Loucy (cell line): Measurements from ENCODE around the gene NDRG2.

Experiments
- H2AFZ ChIP-seq: fragments of 200-600 bp; sonication (generic); 2 replicates; pipeline ENCODE4 v1.6.0; 2016; ENCODE audit warnings: antibody characterized with exemption, mild to moderate bottlenecking, low read length, moderate library complexity
- H3F3A ChIP-seq: fragments of 200-600 bp; 2 replicates; pipeline ENCODE4 v1.6.0; 2016; ENCODE audit warnings: antibody characterized with exemption, low read depth, mild to moderate bottlenecking
- H3K27me3 ChIP-seq: fragments of 200-600 bp; sonication (generic); 2 replicates; pipeline ENCODE4 v1.6.1; 2014; ENCODE audit warnings: low read length, mild to moderate bottlenecking; ENCODE audit not compliant: insufficient read depth, poor library complexity, severe bottlenecking
- H3K36me3 ChIP-seq: fragments of 200-600 bp; sonication (generic); 2 replicates; pipeline ENCODE4 v1.6.1; 2016; ENCODE audit warnings: low read length; ENCODE audit not compliant: insufficient read depth
- H3K4me1 ChIP-seq: fragments of 200-600 bp; sonication (generic); 2 replicates; pipeline ENCODE4 v1.5.1; 2014; ENCODE audit warnings: low read length, mild to moderate bottlenecking; ENCODE audit not compliant: insufficient read depth, poor library complexity, severe bottlenecking
- H3K4me2 ChIP-seq: fragments of 200-600 bp; sonication (generic); 2 replicates; pipeline ENCODE4 v1.6.0; 2014; ENCODE audit warnings: antibody characterized with exemption, low read length, low read depth, mild to moderate bottlenecking; ENCODE audit not compliant: poor library complexity, severe bottlenecking
- H3K4me3 ChIP-seq: fragments of 200-600 bp; sonication (generic); 2 replicates; pipeline ENCODE4 v1.5.1; 2014; ENCODE audit warnings: low read length, mild to moderate bottlenecking, mixed read lengths; ENCODE audit not compliant: poor library complexity, severe bottlenecking
- H3K79me2 ChIP-seq: fragments of 200-600 bp; sonication (generic); 2 replicates; pipeline ENCODE4 v1.6.1; 2014; ENCODE audit warnings: low read length; ENCODE audit not compliant: insufficient read depth
- H3K9ac ChIP-seq: fragments of 200-600 bp; sonication (generic); 2 replicates; pipeline ENCODE4 v1.6.0; 2014; ENCODE audit warnings: mild to moderate bottlenecking, low read depth, low read length, moderate library complexity; ENCODE audit not compliant: poor library complexity, severe bottlenecking
- H3K9me2 ChIP-seq: fragments of 200-600 bp; sonication (generic); replicated peaks from 2 replicates; pipeline ENCODE4 v1.6.1; 2016; ENCODE audit warnings: low read depth, low read length, mixed read lengths
- H3K9me3 ChIP-seq: fragments of 200-600 bp; sonication (generic); 2 replicates; pipeline ENCODE4 v1.6.1; 2014; ENCODE audit warnings: mild to moderate bottlenecking, antibody characterized with exemption, low read length, low read depth; ENCODE audit not compliant: insufficient read depth
- H4K20me1 ChIP-seq: fragments of 200-600 bp; sonication (generic); 2 replicates; pipeline ENCODE4 v1.6.0; 2014; ENCODE audit warnings: antibody characterized with exemption, low read length, mild to moderate bottlenecking; ENCODE audit not compliant: insufficient read depth, poor library complexity, severe bottlenecking
- CTCF ChIP-seq: fragments of 200-600 bp; sonication (generic); conservative IDR thresholded peaks from 2 replicates; pipeline ENCODE4 v1.5.1; 2014; ENCODE audit warnings: mild to moderate bottlenecking, antibody characterized with exemption, low read length
- EZH2phosphoT487 ChIP-seq: fragments of 200-600 bp; IDR thresholded peaks from 2 replicates; pipeline ENCODE4 v1.6.1; 2018; ENCODE audit warnings: antibody characterized with exemption, mild to moderate bottlenecking, moderate library complexity, borderline replicate concordance

Gene NDRG2

GRCh38 chr14:21070083-21070609 is 45.3 kb upstream of the NDRG2 start, which contains the start of gene ARHGEF40:
TSS of gene ARHGEF40 (plus strand) at chr14:21070304. CDS start at chr14:21070397, 93 bp downstream.
- Histone ChIP-seq H3K4me1 (peaks cover 32% of the 10 kb centered on the region), H3K4me2 (peak within 1 kb of the TSS; percentile 96), H4K20me1 (no peaks in the 10 kb centered on the region), H3K79me2 (no peaks in the 10 kb centered on the region), H3K27me3 (no peaks in the 10 kb centered on the region), H3F3A (no peaks in the 10 kb centered on the region), H2AFZ (peak within 1 kb of the TSS; percentile 90), H3K9me3 (no peaks in the 10 kb centered on the region), H3K4me3 (peak within 1 kb of the TSS; percentile 95), H3K36me3 (no peaks in the 10 kb centered on the region), H3K9ac (peak within 1 kb of the TSS; percentile 83), H3K9me2 (no peaks in the 10 kb centered on the region)
- TF ChIP-seq CTCF = no peak
- TF ChIP-seq EZH2phosphoT487 = no peak

GRCh38 chr14:21069388-21070082 is 44.7 kb upstream of the NDRG2 start:
- H4K20me1 ChIP-seq = no peaks in the 10 kb centered on the region
- peak overlapping the region; percentile 95 for H3K4me3 ChIP-seq
- H2AFZ ChIP-seq = peak overlapping the region; percentile 90
- H3K9me3 ChIP-seq = no peaks in the 10 kb centered on the region
- H3K36me3 ChIP-seq = no peaks in the 10 kb centered on the region
- H3K4me2 ChIP-seq = peak overlapping the region; percentile 96
- no peaks in the 10 kb centered on the region for H3F3A ChIP-seq
- TF ChIP-seq CTCF = no peak
- TF ChIP-seq EZH2phosphoT487 = no peak
- H3K4me1 ChIP-seq = peaks cover 32% of the 10 kb centered on the region
- no peaks in the 10 kb centered on the region for H3K79me2 ChIP-seq
- no peaks in the 10 kb centered on the region for H3K9me2 ChIP-seq
- peak overlapping the region; percentile 83 for H3K9ac ChIP-seq
- H3K27me3 ChIP-seq = no peaks in the 10 kb centered on the region

- H3K9me3 ChIP-seq = no peaks in the 10 kb centered on the region
- H3K27me3 ChIP-seq = no peaks in the 10 kb centered on the region
- H3K36me3 ChIP-seq = no peaks in the 10 kb centered on the region
- peak overlapping the region; percentile 96 for H3K4me2 ChIP-seq
- no peak overlapping the region for H3K4me3 ChIP-seq
- H3K9ac ChIP-seq = no peak overlapping the region
- H3K4me1 ChIP-seq = peaks cover 32% of the 10 kb centered on the region
- H2AFZ ChIP-seq = no peak overlapping the region
- H3F3A ChIP-seq = no peaks in the 10 kb centered on the region
- no peaks in the 10 kb centered on the region for H3K79me2 ChIP-seq
- peak; percentile 77 for TF ChIP-seq CTCF
- no peak for TF ChIP-seq EZH2phosphoT487
- no peaks in the 10 kb centered on the region for H4K20me1 ChIP-seq
- H3K9me2 ChIP-seq = no peaks in the 10 kb centered on the region
Observed at GRCh38 chr14:21068521-21069387, 43.9 kb upstream of the NDRG2 start.
